WTC11 (cell line): Measurements from ENCODE around the gene NRN1L. TPM values are rescaled to one million over a fixed set of nuclear protein-coding genes. Genes with fewer than 3 reads are reported as not detected.

Source experiments
- ATAC-seq: fragments of 200-7000 bp; cut with Tn5 transposase; 2 replicates; pipeline ENCODE4 v1.10.0; 2021; ENCODE audit warnings: mild to moderate bottlenecking, moderate library complexity
- CTCF ChIA-PET: fragments of 300-600 bp; sonication (Branson Sonifier 250); formaldehyde crosslinking; loops from one replicate; lab custom pipeline; 2021; ENCODE audit warnings: antibody characterized with exemption; lab: Charles Lee
- POLR2A ChIA-PET: fragments of 350-600 bp; sonication (Branson Sonifier 250); formaldehyde crosslinking; loops from one replicate; lab custom pipeline; 2021; ENCODE audit warnings: antibody characterized with exemption; lab: Charles Lee
- DNase-seq: peaks from one replicate; pipeline ENCODE4 v3.0.0; 2021; ENCODE audit warnings: low spot score
- H3K27ac Mint-ChIP-seq: 2 replicates; pipeline ENCODE4 v1.8.0; 2021; ENCODE audit warnings: mixed read lengths
- H3K27me3 Mint-ChIP-seq: 2 replicates; pipeline ENCODE4 v1.8.0; 2021; ENCODE audit warnings: low read depth, mild to moderate bottlenecking, moderate library complexity, mixed read lengths
- H3K36me3 Mint-ChIP-seq: 2 replicates; pipeline ENCODE4 v1.8.0; 2021; ENCODE audit warnings: mixed read lengths
- H3K4me1 Mint-ChIP-seq: 2 replicates; pipeline ENCODE4 v1.8.0; 2022; ENCODE audit warnings: mixed read lengths
- H3K4me3 Mint-ChIP-seq: 2 replicates; pipeline ENCODE4 v1.8.0; 2021; ENCODE audit warnings: mild to moderate bottlenecking, moderate library complexity, mixed read lengths
- H3K9me3 Mint-ChIP-seq: 2 replicates; pipeline ENCODE4 v1.8.0; 2021; ENCODE audit warnings: mixed read lengths
- AFF4 ChIP-seq: sonication (generic); formaldehyde crosslinking; IDR thresholded peaks from 2 replicates; pipeline ENCODE4 v1.8.1; 2023; ENCODE audit warnings: mild to moderate bottlenecking, missing genetic modification reagents, borderline replicate concordance
- ATF1 ChIP-seq: sonication (generic); formaldehyde crosslinking; IDR thresholded peaks from 2 replicates; pipeline ENCODE4 v1.8.1; 2023; ENCODE audit warnings: mild to moderate bottlenecking, moderate library complexity, missing genetic modification reagents
- KAT7 ChIP-seq: sonication (generic); formaldehyde crosslinking; IDR thresholded peaks from 2 replicates; pipeline ENCODE4 v1.8.1; 2023; ENCODE audit warnings: missing genetic modification reagents, mild to moderate bottlenecking, borderline replicate concordance
- MLX ChIP-seq: sonication (generic); formaldehyde crosslinking; IDR thresholded peaks from 2 replicates; pipeline ENCODE4 v1.8.1; 2023; ENCODE audit warnings: mild to moderate bottlenecking, missing genetic modification reagents, moderate library complexity
- MYBL2 ChIP-seq: sonication (generic); formaldehyde crosslinking; IDR thresholded peaks from 2 replicates; pipeline ENCODE4 v1.8.1; 2023; ENCODE audit warnings: mild to moderate bottlenecking, moderate library complexity, missing genetic modification reagents
- NFATC4 ChIP-seq: fragments of 250-450 bp; sonication (Bioruptor Pico); IDR thresholded peaks from 2 replicates; pipeline ENCODE4 v1.9.0; 2021; ENCODE audit warnings: mild to moderate bottlenecking
- NFYB ChIP-seq: sonication (generic); formaldehyde crosslinking; conservative IDR thresholded peaks from 2 replicates; pipeline ENCODE4 v1.8.0; 2022; ENCODE audit warnings: low read depth, missing genetic modification reagents
- OVOL2 ChIP-seq: fragments of 250-450 bp; sonication (Bioruptor Pico); IDR thresholded peaks from 2 replicates; pipeline ENCODE4 v1.9.0; 2021; ENCODE audit warnings: mild to moderate bottlenecking, borderline replicate concordance
- RELA ChIP-seq: sonication (generic); formaldehyde crosslinking; IDR thresholded peaks from 2 replicates; pipeline ENCODE4 v1.8.1; 2022; ENCODE audit warnings: missing genetic modification reagents, mild to moderate bottlenecking, borderline replicate concordance
- RORB ChIP-seq: fragments of 250-450 bp; sonication (Bioruptor Pico); IDR thresholded peaks from 2 replicates; pipeline ENCODE4 v1.9.0; 2021; ENCODE audit warnings: mild to moderate bottlenecking
- TEAD1 ChIP-seq: sonication (generic); formaldehyde crosslinking; IDR thresholded peaks from 2 replicates; pipeline ENCODE4 v1.8.0; 2022; ENCODE audit warnings: mild to moderate bottlenecking, missing genetic modification reagents
- TEAD4 ChIP-seq: sonication (generic); formaldehyde crosslinking; IDR thresholded peaks from 2 replicates; pipeline ENCODE4 v1.8.0; 2022; ENCODE audit warnings: mild to moderate bottlenecking, missing genetic modification reagents
- ZBTB43 ChIP-seq: sonication (generic); formaldehyde crosslinking; IDR thresholded peaks from 2 replicates; pipeline ENCODE4 v1.8.1; 2023; ENCODE audit warnings: mild to moderate bottlenecking, missing genetic modification reagents
- ZNF219 ChIP-seq: sonication (generic); formaldehyde crosslinking; IDR thresholded peaks from 2 replicates; pipeline ENCODE4 v1.8.0; 2023; ENCODE audit warnings: missing genetic modification reagents, mild to moderate bottlenecking, borderline replicate concordance
- ZNF317 ChIP-seq: sonication (generic); formaldehyde crosslinking; IDR thresholded peaks from 2 replicates; pipeline ENCODE4 v1.8.1; 2023; ENCODE audit warnings: low read depth, mild to moderate bottlenecking, moderate library complexity, missing genetic modification reagents, borderline replicate concordance
- total RNA-seq: library from RNA; stranded (reverse); gene quantifications from 3 replicates; pipeline ENCODE4 v1.2.3, GENCODE V29; 2021
- TF ChIP-seq, protein P1 (sequence below): fragments of 250-450 bp; sonication (Bioruptor Pico); IDR thresholded peaks from 2 replicates; pipeline ENCODE4 v1.9.0; 2021; ENCODE audit warnings: moderate library complexity, mild to moderate bottlenecking, inconsistent platforms, borderline replicate concordance
- TF ChIP-seq, protein P2 (sequence below): sonication (generic); formaldehyde crosslinking; IDR thresholded peaks from 2 replicates; pipeline ENCODE4 v1.8.1; 2023; ENCODE audit warnings: mild to moderate bottlenecking, missing genetic modification reagents, moderate library complexity
- TF ChIP-seq, protein P3 (sequence below): sonication (generic); formaldehyde crosslinking; IDR thresholded peaks from 2 replicates; pipeline ENCODE4 v1.8.0; 2022; ENCODE audit warnings: mild to moderate bottlenecking, missing genetic modification reagents
- TF ChIP-seq, protein P4 (sequence below): sonication (generic); formaldehyde crosslinking; IDR thresholded peaks from 2 replicates; pipeline ENCODE4 v1.8.0; 2022; ENCODE audit warnings: mild to moderate bottlenecking, missing genetic modification reagents
- TF ChIP-seq, protein P5 (sequence below): sonication (generic); formaldehyde crosslinking; IDR thresholded peaks from 2 replicates; pipeline ENCODE4 v1.8.1; 2022; ENCODE audit warnings: low read depth, mild to moderate bottlenecking, moderate library complexity, missing genetic modification reagents, borderline replicate concordance
- TF ChIP-seq, protein P6 (sequence below): sonication (generic); formaldehyde crosslinking; conservative IDR thresholded peaks from 2 replicates; pipeline ENCODE4 v1.8.1; 2022; ENCODE audit warnings: mild to moderate bottlenecking, missing genetic modification reagents

NRN1L gene
- total RNA-seq, 1 experiment from 2014 or later = 12.4 TPM

DNA sequence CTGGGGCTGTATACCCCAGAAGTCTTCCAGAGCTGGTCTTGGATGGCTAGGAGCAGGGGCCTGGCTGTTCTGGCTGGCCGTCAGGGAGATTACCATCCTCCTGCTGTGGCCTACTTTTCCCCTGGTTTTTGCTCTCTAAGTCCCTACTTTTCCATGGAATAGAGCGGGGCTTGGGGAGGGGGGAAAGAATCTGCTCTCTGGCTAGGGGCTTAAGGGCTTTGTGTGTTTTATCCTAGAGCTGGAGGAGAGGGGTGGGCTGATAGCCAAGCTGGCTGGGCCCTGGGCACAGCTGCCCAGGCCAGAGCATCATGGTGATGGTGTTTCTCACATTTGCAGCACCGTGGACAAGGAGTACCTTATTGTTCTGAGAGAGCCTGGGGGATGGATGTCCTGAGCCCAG, 3.6 kb downstream of the NRN1L start:
- no peak overlapping the region for H3K4me3 Mint-ChIP-seq
- DNase-seq (no peak), ATAC-seq (no peak)
- no peaks in the 10 kb centered on the region for H3K27me3 Mint-ChIP-seq
- ChIA-PET CTCF (interaction anchor here (2.4 kb wide), 1 partner anchor 54 kb away, joined by 7 read pairs; no protein-coding TSS in a partner anchor), POLR2A (no interaction called here)
- H3K4me1 Mint-ChIP-seq = peaks cover 28% of the 10 kb centered on the region
- TF ChIP-seq TEAD1 (CRISPR knock-in tag) = no peak
- TF ChIP-seq AFF4 (CRISPR knock-in tag) = no peak
- TF ChIP-seq, protein P1, sequence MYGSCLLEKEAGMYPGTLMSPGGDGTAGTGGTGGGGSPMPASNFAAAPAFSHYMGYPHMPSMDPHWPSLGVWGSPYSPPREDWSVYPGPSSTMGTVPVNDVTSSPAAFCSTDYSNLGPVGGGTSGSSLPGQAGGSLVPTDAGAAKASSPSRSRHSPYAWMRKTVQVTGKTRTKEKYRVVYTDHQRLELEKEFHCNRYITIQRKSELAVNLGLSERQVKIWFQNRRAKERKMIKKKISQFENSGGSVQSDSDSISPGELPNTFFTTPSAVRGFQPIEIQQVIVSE (CRISPR knock-in tag) = no peak
- TF ChIP-seq, protein P2, sequence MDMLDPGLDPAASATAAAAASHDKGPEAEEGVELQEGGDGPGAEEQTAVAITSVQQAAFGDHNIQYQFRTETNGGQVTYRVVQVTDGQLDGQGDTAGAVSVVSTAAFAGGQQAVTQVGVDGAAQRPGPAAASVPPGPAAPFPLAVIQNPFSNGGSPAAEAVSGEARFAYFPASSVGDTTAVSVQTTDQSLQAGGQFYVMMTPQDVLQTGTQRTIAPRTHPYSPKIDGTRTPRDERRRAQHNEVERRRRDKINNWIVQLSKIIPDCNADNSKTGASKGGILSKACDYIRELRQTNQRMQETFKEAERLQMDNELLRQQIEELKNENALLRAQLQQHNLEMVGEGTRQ (CRISPR knock-in tag) = no peak
- no peak for TF ChIP-seq TEAD4
- TF ChIP-seq NFATC4 (CRISPR knock-in tag) = no peak
- TF ChIP-seq OVOL2 (CRISPR knock-in tag) = no peak
- no peak for TF ChIP-seq RELA (CRISPR knock-in tag)
- TF ChIP-seq ZNF219 (CRISPR knock-in tag) = no peak
- no peak for TF ChIP-seq ZNF317 (CRISPR knock-in tag)
- TF ChIP-seq KAT7 = no peak
- TF ChIP-seq, protein P3, sequence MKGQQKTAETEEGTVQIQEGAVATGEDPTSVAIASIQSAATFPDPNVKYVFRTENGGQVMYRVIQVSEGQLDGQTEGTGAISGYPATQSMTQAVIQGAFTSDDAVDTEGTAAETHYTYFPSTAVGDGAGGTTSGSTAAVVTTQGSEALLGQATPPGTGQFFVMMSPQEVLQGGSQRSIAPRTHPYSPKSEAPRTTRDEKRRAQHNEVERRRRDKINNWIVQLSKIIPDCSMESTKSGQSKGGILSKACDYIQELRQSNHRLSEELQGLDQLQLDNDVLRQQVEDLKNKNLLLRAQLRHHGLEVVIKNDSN (CRISPR knock-in tag) = no peak
- no peak for TF ChIP-seq RORB (CRISPR knock-in tag)
- TF ChIP-seq, protein P4, sequence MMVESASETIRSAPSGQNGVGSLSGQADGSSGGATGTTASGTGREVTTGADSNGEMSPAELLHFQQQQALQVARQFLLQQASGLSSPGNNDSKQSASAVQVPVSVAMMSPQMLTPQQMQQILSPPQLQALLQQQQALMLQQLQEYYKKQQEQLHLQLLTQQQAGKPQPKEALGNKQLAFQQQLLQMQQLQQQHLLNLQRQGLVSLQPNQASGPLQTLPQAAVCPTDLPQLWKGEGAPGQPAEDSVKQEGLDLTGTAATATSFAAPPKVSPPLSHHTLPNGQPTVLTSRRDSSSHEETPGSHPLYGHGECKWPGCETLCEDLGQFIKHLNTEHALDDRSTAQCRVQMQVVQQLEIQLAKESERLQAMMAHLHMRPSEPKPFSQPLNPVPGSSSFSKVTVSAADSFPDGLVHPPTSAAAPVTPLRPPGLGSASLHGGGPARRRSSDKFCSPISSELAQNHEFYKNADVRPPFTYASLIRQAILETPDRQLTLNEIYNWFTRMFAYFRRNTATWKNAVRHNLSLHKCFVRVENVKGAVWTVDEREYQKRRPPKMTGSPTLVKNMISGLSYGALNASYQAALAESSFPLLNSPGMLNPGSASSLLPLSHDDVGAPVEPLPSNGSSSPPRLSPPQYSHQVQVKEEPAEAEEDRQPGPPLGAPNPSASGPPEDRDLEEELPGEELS (CRISPR knock-in tag) = no peak
- TF ChIP-seq MYBL2 (CRISPR knock-in tag) = no peak
- H3K36me3 Mint-ChIP-seq = peaks cover 3% of the 10 kb centered on the region
- no peak overlapping the region for H3K27ac Mint-ChIP-seq
- no peaks in the 10 kb centered on the region for H3K9me3 Mint-ChIP-seq

DNA sequence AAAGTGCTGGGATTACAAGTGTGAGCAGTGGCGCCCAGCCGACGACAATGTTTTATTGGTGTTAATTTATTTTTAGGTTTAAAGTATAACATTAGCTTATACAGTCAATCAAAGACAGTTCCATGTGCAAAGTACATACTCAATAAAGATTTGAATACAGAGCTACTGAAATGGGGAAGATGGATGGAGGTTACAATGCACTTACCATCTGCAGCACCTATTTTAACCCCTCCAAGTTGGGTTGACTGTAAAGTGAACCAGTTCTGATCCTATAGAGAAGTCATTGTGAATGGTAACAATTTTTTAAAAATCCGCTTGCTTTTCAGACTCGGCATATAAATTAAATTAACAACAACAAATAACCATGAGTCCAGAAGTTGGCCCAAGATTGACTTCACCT, 7.7 kb downstream of the NRN1L start:
- peak overlapping the region; percentile 86 for H3K4me3 Mint-ChIP-seq
- H3K36me3 Mint-ChIP-seq = no peaks in the 10 kb centered on the region
- no peaks in the 10 kb centered on the region for H3K27me3 Mint-ChIP-seq
- POLR2A ChIA-PET = interaction anchor here (0.7 to 2.3 kb wide), 8 partner anchors 9 to 330 kb away, joined by 3 to 9 read pairs (median 3); partner anchors contain the start of genes CTCF and NRN1L
- CTCF ChIA-PET = interaction anchor here (0.6 to 3.5 kb wide), 6 partner anchors 8 to 248 kb away, joined by 3 to 34 read pairs (median 3); partner anchors contain the start of gene NRN1L
- ATAC-seq (no peak), DNase-seq (no peak)
- H3K9me3 Mint-ChIP-seq = no peaks in the 10 kb centered on the region
- H3K27ac Mint-ChIP-seq = peak overlapping the region; percentile 99
- peaks cover 15% of the 10 kb centered on the region for H3K4me1 Mint-ChIP-seq
- TF ChIP-seq NFYB (CRISPR knock-in tag) = no peak
- TF ChIP-seq, protein P5, sequence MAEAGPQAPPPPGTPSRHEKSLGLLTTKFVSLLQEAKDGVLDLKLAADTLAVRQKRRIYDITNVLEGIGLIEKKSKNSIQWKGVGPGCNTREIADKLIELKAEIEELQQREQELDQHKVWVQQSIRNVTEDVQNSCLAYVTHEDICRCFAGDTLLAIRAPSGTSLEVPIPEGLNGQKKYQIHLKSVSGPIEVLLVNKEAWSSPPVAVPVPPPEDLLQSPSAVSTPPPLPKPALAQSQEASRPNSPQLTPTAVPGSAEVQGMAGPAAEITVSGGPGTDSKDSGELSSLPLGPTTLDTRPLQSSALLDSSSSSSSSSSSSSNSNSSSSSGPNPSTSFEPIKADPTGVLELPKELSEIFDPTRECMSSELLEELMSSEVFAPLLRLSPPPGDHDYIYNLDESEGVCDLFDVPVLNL (CRISPR knock-in tag) = no peak
- TF ChIP-seq, protein P3 (CRISPR knock-in tag) = no peak
- TF ChIP-seq, protein P6, sequence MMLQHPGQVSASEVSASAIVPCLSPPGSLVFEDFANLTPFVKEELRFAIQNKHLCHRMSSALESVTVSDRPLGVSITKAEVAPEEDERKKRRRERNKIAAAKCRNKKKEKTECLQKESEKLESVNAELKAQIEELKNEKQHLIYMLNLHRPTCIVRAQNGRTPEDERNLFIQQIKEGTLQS = no peak
- no peak for TF ChIP-seq ZBTB43 (CRISPR knock-in tag)
- TF ChIP-seq, protein P2 (CRISPR knock-in tag) = no peak
- TF ChIP-seq MLX = no peak
- TF ChIP-seq ATF1 (CRISPR knock-in tag) = no peak
